Measurements from ENCODE around the gene RABGAP1.

Gene RABGAP1

GRCh38 chr9:123049589-123050222, 108.9 kb downstream of the RABGAP1 start:
- DNase-seq = no peak

GRCh38 chr9:123053046-123053445, 112.2 kb downstream of the RABGAP1 start:
- no peak for DNase-seq

DNA sequence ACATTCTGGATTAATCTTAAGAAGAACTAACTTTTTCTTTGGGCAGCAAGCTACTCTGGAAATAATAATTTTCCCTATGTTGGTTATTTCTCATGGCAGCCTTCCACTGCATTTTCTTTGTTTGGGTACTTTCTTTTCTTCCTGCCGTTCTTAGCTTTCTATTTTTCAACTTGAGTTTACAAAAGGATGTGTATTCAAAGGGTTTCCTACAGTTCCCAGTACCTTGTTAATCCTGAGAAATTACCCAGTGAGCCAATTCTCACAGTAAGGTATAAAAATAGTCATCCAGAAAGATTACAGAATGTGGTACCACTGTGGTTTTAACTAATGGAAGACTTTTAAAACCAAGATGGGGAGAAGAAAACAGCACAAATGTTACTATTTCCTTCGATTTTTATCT, 112.9 kb downstream of the RABGAP1 start:
- DNase-seq = no peak

DNA sequence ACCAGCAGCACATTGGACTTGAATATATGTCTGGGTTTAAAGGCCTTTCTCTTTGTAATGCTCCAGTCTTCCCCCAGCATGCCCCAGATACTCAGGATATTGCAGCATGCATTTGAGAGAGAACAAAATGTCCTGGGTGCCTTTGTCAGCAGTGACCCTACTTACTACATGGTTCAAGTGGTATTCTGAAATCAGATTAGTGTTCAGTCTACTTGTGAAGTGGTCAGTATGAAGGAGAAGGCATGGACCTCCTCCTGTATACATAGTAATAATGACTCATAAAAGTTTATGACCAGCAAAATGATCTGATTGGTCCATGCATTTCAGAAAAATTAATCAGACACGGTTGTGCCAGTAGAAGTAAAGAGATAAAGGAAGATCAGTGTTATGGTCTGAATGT, 118.0 kb downstream of the RABGAP1 start:
- DNase-seq = no peak

DNA sequence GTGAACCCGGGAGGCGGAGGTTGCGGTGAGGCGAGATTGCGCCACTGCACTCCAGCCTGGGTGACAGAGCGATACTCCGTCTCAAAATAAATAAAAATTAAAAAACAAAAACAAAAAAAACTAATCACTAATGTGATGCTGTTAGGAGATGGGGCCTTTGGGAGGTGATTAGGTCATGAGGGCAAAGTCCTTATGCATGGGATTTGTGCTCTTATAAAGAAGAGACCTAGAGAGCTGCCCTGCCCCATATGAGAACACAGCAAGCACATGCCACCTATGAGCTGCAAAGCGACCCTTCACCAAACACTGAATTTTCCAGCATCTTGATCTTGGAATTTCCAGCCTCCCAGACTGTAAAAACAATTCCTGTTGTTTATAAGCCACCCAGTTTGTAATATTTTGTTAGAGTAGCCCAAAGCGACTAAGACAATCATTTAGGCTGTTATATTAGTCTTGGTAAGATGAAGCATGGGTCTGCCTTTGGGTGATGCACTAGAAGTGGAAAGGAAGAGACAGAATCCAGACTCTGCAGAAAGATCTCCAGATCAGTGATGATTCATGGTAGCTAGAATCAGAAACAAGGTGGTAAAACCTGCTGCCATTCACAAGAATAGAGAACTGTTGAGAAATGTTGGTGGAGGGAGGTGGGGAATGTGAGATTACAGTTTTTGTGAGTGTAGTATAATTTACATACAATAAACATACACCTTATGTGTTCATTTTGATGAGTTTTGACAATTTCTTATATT, 118.8 kb downstream of the RABGAP1 start:
- DNase-seq = no peak

DNA sequence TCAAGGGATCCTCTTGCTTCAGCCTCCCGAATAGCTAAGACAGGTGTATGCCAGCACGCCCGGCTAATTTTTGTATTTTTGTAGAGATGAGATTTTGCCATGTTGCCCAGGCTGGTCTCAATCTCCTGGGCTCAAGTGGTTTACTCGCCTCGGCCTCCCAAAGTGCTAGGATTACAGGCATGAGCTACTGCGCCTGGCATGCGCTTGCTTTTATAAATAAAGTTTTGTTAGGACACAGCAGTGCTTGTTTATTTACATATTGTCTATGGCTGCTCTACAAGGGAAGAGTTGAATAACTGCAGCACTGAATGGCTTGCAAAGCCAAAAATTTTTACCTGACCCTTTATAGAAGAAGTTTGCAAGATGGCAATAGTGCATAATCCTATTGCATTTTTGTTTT, 120.4 kb downstream of the RABGAP1 start:
- DNase-seq = no peak

GRCh38 chr9:123062351-123063176, 121.7 kb downstream of the RABGAP1 start:
- no peak for DNase-seq

GRCh38 chr9:123063177-123063598, 122.4 kb downstream of the RABGAP1 start:
- DNase-seq = no peak

DNA sequence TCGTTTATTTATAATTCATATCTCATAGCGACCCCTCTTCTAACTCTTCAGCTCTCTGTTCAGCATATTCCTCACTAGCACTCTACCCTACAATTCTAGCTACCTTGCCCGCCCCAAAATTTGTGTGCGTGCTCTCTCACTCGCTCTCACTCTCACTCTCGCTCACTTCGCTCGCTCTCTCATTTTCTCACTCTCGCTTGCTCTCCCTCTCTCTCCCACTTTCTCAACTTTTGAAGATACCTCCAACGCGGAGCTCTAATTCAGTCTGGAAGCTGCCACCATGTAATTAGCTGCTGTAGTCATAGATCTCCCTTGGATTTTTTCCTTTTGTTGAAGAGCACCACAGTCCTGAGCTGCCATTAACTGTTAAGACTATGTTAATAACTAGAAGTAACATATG, 123.1 kb downstream of the RABGAP1 start:
- no peak for DNase-seq

GRCh38 chr9:123064716-123065115, 123.9 kb downstream of the RABGAP1 start:
- DNase-seq = no peak

DNA sequence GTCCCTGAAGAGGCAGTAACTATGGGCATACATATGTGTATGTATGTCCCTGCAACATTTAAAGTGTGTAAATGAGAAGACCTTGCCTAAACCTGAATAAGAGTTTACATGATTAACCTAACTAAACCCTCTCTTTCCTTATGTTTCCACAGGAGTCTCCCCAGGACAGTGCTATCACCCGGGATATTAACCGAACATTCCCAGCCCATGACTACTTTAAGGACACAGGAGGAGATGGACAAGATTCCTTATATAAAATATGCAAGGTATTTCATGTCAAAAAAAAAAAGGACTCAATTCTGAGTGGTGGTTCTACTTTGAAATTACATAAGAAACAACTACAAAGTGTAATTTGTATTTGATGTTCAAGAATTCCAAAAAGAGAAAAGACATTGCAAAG, 124.4 kb downstream of the RABGAP1 start:
- DNase-seq = no peak

GRCh38 chr9:123067136-123067535, 126.3 kb downstream of the RABGAP1 start:
- no peak for DNase-seq

- DNase-seq = no peak
These were observed 128.2 kb downstream of the RABGAP1 start for GRCh38 chr9:123069010-123069481.

- DNase-seq = no peak
These were observed 129.4 kb downstream of the RABGAP1 start for GRCh38 chr9:123070198-123070597.

DNA sequence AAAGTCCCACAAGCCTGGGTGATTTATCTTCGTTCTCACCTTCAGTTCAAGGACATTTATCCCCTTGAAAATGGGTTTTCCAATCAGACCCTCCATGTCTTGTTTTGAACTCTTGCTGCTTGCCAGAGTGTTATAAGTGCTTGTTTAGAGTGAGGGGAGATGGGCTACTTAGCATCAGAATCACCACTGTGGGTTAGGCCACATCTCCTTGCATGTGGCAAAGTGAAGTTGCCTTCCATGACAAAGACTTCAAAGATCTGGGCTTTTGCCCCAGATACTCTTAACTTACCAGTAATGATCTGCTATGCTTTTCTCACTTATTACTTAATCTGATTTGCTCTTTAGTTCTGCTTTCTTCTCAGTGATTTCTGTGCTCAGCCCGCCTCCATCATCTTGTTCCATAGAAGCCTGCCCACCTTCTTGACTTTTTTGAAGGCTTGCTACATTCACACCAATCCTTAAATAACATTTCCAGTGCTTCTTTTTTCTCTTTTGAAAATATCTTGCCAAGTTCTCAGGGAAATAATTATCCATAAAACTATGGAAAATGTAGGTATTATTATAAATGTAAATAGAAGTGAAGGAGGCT, 131.7 kb downstream of the RABGAP1 start:
- no peak for DNase-seq

GRCh38 chr9:123073441-123073840, 132.6 kb downstream of the RABGAP1 start:
- no peak for DNase-seq

- no peak for DNase-seq
These were observed 133.2 kb downstream of the RABGAP1 start for GRCh38 chr9:123073991-123074422.

GRCh38 chr9:123074628-123075027, 133.8 kb downstream of the RABGAP1 start:
- DNase-seq = no peak

DNA sequence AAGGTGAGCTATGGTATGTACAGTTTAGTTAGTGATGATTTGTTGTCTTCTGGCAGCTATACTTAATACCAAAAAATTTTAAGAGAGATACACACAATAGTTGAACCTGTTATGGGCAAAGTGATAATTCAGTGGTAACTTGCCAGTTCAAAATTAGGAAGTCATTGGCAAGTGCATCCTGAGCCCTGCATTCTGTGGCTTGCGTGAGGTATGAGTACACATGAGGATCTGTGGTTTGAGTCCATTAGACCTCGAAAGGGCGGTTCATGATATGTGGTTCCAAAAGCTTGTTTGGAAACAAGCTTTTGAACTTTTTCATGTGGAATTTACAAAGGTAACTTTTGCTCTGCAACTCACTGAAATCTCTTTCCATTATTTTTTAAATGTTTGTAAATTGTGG, 139.6 kb downstream of the RABGAP1 start:
- DNase-seq = no peak

- no peak for DNase-seq
These were observed 141.0 kb downstream of the RABGAP1 start for GRCh38 chr9:123081824-123082223.

GRCh38 chr9:123083680-123084079, 142.9 kb downstream of the RABGAP1 start:
- DNase-seq = no peak

- no peak for DNase-seq
These were observed 143.4 kb downstream of the RABGAP1 start for GRCh38 chr9:123084256-123084655.

- DNase-seq = no peak
These were observed 145.1 kb downstream of the RABGAP1 start for GRCh38 chr9:123085916-123086315.
